A204.1 (cell line): ENCODE results near the gene SLC16A9.
"Not testable (repeated sequence)": the region's sequence is repeated elsewhere in the genome, so short reads cannot be mapped to it uniquely, and the experiment has no call there.

Source experiments
- FAIRE-seq: peaks from 2 replicates; lab custom pipeline; 2012; peaks lifted over from hg19 to GRCh38; lab: Jason Lieb, UNC

SLC16A9 gene

GRCh38 chr10:59709395-59710125 is at the start of gene SLC16A9:
Gene SLC16A9 (minus strand): TSS chr10:59709850. CDS start chr10:59684291, 25,559 bp downstream.
- FAIRE-seq, result no peak

- no peak for FAIRE-seq
Observed at GRCh38 chr10:59757966-59758365, 48.3 kb upstream of the SLC16A9 start.

GRCh38 chr10:59754951-59755350 is 45.3 kb upstream of the SLC16A9 start:
- FAIRE-seq, result no peak

- no peak for FAIRE-seq
Observed at GRCh38 chr10:59753267-59753666, 43.6 kb upstream of the SLC16A9 start, which contains the start of gene MRLN. Gene MRLN (minus strand): TSS chr10:59753455.

- no peak for FAIRE-seq
Observed at GRCh38 chr10:59752278-59752940, 42.8 kb upstream of the SLC16A9 start.

GRCh38 chr10:59750155-59750945 is 40.7 kb upstream of the SLC16A9 start:
- no peak for FAIRE-seq

- no peak for FAIRE-seq
Observed at GRCh38 chr10:59748834-59749233, 39.2 kb upstream of the SLC16A9 start.

- FAIRE-seq, result no peak
Observed at GRCh38 chr10:59745163-59745650, 35.6 kb upstream of the SLC16A9 start.

- FAIRE-seq, result not testable (repeated sequence)
Observed at GRCh38 chr10:59744762-59745161, 35.1 kb upstream of the SLC16A9 start.

- FAIRE-seq, result not testable (repeated sequence)
Observed at GRCh38 chr10:59744156-59744555, 34.5 kb upstream of the SLC16A9 start.

- FAIRE-seq, result no peak
Observed at GRCh38 chr10:59741583-59741982, 31.9 kb upstream of the SLC16A9 start.

- no peak for FAIRE-seq
Observed at GRCh38 chr10:59741048-59741447, 31.4 kb upstream of the SLC16A9 start.

- no peak for FAIRE-seq
Observed at GRCh38 chr10:59736749-59737148, 27.1 kb upstream of the SLC16A9 start.

- no peak for FAIRE-seq
Observed at GRCh38 chr10:59735296-59735695, 25.6 kb upstream of the SLC16A9 start.

GRCh38 chr10:59734014-59734462 is 24.4 kb upstream of the SLC16A9 start:
- FAIRE-seq, result no peak

GRCh38 chr10:59733321-59734013 is 23.8 kb upstream of the SLC16A9 start:
- not testable (repeated sequence) for FAIRE-seq

GRCh38 chr10:59732849-59733248 is 23.2 kb upstream of the SLC16A9 start:
- not testable (repeated sequence) for FAIRE-seq

- FAIRE-seq, result not testable (repeated sequence)
Observed at GRCh38 chr10:59729167-59729566, 19.5 kb upstream of the SLC16A9 start.

- FAIRE-seq, result no peak
Observed at GRCh38 chr10:59724098-59724938, 14.7 kb upstream of the SLC16A9 start.

GRCh38 chr10:59720377-59720776 is 10.7 kb upstream of the SLC16A9 start:
- FAIRE-seq, result no peak

GRCh38 chr10:59719374-59719773 is 9.7 kb upstream of the SLC16A9 start:
- no peak for FAIRE-seq
